ENCODE measurements around the gene ANKDD1A.
A peak's percentile ranks its signal among the peaks of the same experiment; 100 is the strongest.

The ANKDD1A gene

DNA sequence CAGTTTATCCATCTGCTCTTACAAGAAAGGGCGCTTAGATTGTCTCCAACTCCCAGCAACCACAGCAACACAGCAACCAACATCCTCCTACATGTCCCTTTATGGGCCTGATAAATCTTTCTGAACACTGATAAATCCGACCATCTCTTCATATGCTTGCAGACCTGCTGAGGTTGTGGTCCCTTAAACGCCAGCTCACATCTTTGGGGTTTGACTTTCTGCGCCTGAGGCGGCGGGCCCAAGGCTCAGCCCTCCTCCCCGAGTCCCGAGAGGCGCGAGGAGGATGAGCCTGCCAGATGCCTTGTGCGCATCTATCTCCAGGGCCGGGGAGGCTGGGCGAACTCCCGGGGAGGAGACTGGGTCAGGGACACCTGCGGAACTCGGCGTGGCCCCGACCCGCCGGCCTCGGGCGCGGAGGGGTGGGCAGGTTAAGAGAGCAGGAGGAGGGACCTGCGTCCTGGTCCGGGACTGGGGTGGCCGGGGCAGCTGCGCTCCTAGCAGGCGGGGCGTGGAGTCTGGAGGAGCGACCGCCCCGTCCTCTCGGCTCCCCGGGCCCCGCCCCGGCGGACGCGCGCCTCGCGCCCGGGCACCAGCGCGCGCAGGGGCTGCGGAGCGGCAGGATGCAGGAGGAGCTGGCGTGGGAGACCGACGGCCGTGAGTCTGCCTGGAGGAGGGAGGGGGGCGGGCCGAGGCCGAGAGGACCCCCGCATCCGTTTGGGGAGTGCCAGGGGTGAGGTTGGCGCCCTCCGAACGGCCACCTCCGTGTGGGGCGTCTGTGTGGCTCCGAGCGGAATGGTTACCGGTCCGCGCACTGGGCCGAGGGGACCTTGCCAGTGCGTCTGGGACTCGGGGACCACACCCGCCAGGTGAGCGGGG is at the start of gene ANKDD1A:
TSS of gene ANKDD1A (plus strand) at position 592 of the 876 bp plus-strand sequence. CDS start at position 621, 29 bp downstream.
- peak; percentile 81 for DNase-seq

DNA sequence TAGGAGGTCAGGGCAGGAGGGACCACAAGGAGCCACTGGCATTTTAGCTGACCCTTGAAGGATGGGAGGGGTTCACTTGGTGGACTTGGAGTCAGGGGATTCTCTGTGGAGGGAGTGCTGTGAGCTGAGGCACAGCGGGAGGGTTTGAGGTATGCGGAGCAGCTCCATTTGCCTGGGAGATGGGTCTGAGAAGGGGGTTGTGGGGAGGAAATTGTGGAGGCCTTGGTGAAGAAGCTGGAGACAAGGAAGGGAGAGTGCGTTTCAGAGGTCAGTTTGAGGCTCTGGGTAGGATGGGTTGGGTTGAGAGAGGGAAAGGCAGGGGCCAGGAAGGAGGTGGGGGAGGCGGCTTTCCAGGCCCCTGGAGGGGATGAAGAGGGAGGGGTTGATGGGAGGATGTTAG is 49.7 kb upstream of the ANKDD1A start:
- DNase-seq, result no peak

DNA sequence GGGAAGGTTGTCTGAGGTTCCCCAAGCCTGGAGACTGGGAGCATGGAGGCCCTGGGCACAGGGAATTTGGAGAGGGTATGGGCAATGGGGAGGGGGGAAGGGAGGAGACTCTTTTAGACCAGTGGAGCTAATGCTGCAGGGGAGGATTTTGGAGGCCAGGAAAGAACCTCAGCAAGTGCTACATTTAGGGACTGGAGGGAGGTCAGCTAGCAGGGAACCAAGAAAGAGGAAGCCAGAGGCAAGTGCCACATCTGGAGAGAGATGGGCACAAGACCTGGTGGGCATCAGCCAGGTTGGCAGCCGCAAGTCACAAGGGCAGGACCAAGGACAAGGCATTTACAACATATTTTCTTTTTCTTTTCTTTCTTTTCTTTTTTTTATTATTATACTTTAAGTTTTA is 49.3 kb upstream of the ANKDD1A start:
- no peak for DNase-seq

DNA sequence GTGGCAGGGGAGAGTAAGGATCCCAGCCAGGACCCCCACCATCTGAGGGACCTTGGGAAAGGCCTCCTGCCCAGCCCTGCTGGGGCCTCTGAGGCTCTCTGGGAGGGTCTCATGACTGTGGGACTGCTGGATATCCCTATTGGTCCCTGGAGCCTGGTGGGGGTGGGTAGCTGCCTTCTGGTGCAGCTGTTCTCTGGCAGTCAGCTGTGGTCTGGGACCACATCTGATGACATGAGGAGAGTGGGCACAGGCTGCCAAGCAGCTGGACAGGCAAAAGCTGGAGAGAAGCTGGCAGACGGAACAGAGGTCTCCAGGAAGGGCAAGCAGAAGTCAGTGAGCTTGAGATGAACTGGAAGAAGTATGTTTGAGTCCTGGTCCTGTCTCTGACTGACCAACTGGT is 47.6 kb upstream of the ANKDD1A start:
- DNase-seq, result no peak

DNA sequence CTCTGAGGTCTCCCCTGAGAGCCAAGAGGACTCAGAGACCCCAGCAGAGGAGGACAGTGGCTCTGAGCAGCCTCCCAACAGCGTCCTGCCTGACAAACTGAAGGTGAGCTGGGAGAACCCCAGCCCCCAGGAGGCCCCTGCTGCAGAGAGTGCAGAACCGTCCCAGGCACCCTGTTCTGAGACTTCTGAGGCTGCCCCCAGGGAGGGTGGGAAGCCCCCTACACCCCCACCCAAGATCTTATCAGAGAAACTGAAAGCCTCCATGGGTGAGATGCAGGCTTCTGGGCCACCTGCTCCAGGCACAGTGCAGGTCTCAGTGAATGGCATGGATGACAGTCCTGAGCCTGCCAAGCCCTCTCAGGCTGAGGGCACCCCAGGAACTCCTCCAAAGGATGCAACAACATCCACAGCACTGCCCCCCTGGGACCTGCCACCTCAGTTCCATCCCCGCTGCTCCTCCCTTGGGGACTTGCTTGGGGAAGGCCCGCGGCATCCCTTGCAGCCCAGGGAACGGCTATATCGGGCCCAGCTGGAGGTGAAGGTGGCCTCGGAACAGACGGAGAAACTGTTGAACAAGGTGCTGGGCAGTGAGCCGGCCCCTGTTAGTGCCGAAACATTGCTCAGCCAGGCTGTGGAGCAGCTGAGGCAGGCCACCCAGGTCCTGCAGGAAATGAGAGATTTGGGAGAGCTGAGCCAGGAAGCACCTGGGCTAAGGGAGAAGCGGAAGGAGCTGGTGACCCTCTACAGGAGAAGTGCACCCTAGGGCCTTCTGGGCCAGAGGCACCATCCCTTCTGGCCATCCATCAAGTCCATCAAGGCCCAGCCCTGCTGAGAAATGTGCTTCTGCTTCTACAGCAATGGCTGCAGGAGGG is 46.3 kb upstream of the ANKDD1A start:
- DNase-seq, result no peak

DNA sequence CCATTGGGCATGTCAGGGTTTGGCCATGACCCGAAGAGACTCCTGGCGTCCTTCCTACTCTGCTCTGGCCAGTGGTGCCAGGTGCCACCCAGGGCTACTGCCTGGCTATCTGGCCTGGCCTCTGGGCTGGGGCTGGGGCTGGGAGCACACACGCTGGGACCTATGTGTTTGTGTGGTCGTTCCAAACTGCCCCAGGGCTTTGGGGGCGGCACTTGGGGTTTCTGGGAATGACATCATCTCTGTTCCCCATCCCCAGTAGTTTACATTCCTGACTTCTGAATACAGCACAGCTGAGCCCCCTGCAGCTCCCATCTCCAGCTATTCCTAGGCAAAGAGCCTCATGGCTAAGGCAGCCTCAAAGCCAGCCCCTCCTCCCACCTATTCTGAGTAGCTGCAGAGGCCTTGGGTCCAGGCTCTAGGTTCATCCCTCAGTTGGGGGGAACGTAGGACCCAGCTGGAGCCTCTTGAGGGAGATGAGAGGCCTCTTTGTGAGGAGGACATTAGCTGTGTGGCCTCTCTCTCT is 45.6 kb upstream of the ANKDD1A start:
- DNase-seq, result no peak

DNA sequence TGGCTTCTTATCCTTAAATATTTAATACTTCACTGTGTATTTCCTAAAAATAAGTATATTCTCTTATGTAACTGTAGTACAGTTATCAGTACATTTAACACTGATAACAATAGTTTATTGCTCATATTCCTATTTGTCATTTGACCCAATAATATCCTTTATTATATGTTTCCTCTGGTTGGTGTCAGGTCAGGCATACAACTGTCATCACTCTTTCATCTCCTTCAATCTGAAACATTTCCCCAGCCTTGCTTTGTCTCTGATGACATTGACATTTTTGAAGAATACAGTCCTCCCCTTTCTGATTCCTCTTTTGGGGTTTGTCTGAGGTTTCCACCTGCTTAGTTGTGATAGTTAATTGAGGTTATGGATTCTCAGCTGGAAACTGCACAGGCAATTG is 42.2 kb upstream of the ANKDD1A start:
- no peak for DNase-seq

DNA sequence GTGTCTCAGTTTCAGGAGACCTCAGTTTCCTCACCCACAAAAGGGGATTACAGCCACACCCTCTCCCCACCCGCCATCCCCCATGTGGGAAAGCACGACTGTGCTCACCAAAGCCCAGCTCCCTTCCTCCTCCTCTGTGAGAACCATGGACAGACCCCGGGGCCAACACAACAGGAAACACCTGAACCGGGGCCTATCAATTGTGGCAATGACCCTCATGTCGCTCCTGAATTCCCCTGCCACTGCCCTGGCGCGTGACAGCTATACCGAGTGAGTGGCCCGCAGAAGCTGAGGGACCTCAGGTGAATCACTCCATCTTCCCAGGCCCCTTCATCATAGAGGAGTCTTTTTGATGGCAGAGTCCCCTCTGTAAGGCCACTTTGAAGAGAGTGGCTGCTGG is 41.3 kb upstream of the ANKDD1A start:
- no peak for DNase-seq

DNA sequence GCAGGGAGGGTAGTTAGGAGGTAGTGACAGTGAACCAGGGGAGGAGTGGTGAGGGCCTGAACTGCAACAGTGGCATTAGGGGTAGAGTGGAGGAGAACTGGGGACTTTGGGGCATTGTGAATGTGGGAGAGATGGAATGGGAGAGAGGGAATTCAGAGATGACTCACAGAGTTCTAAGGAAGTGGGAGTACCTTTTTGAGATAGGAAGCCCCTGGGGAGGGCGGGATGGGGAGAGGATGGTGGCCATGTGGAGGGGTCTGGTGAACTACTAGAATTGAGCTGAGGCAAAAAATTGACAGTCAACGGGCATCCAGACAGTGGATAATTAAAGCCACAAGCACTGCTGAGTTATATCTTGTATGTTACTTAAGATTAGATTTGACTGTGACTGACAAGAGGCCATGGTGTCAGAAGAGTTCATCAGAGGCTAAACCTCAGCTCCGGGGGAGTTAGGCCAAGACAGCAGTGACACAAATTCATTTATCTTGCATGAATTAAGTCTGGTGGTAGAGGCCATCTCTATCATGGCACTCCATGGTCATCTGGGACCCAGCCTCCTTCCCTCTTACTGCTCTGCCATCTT is 36.0 kb upstream of the ANKDD1A start:
- no peak for DNase-seq

DNA sequence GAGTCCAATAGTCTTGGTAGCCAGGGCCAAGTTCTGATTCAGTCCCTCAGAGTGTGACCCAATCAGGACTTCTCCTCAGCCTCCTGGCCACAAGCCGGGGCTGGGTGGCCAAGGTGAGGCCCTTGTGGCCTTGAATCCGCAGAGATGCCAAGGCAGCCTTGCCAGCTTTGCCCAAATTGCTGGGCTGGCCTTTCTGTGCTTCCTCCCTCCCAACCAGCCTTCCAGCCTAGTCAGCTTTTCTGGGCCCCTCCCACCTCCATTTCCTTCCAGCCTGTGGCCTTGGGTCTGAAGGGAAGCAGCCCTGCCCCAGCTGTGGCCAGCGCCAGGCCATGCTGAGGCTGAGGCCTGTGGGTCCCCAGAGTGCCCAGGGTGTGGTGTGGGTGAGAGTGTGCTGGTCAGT is 34.3 kb upstream of the ANKDD1A start:
- no peak for DNase-seq

DNA sequence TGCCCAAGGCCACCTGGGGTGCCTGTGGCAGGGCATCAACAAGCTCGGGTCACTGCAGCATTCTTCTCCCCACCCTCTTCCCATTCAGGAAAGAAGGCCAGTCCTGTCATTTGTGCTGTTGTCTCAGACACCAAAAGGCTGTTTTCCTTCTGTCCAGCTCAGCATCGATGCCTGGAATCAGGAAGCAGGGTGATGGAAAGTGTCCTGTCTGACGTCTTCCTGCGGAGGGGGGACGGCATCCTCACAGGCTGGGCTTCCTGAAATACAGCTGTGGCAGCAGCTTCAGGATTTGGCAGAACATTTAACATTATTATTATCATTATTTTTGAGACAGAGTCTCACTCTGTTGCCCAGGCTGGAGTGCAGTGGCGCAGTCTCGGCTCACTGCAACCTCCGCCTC is 33.0 kb upstream of the ANKDD1A start:
- DNase-seq, result no peak

DNA sequence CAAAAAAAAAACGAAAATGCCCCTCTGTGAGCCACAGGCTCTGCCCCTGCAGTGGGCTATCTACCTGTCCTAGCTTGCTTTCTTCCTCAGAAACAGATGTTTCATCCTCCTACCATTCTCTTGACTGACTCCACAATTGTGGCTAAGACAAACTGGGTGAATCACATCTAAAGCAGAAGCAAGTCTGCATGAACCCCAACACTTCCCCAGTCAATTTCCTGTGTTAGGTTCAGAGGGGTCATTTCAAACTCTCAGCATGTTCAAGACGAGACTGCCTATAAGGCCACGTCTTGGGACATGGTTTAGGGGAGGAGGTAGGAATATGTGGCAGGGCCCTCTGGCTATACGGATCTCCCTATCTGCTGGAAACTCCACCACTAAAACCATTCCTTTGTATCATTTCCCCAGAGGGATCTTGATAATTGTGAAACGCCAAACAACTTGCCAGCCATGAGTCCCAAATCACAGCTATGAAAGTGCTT is 28.6 kb upstream of the ANKDD1A start:
- DNase-seq, result no peak

DNA sequence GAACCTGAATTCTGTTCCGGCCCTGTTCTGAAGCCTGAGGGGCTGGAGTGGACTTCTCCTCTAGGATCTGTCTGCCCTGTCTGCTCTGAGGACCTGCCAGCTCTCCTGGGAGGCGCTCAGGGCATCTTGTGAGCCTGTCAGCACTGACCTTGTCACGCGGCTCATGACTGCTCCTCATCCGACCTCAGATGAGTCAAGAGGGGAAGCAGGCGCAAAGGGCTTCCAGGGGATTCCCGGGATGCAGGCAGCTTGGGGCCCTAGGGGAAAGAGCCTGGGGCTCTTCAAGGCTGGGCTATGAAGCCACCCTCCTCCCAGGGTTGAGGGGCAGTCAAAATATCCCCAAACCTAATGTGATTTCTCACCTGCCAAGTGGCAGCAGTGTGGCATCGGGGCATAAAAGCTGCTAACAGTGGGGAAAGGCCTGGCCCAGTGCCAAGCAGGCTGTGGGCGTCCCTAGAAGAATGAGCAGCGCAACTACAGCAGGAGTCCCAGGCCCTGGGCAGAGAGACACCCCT is 27.6 kb upstream of the ANKDD1A start:
- DNase-seq, result peak; percentile 32

DNA sequence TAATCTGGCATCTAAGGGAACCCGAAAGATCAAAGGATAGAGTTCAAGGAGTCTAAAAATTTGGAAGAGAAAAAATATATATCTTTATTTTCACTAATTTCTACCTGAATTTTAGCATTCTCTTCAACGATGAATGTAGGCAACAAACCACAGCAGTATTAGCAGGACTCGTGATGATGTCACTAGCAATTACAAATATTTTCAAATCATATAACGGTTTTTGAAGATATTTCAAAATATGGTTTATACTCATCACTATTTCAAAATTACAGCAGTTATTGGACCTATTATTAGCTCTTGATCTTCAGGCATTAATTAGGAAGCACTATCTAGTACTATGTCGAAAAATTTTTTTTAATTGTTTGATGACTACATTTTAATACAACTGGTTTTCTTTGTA is 27.0 kb upstream of the ANKDD1A start:
- DNase-seq, result no peak

DNA sequence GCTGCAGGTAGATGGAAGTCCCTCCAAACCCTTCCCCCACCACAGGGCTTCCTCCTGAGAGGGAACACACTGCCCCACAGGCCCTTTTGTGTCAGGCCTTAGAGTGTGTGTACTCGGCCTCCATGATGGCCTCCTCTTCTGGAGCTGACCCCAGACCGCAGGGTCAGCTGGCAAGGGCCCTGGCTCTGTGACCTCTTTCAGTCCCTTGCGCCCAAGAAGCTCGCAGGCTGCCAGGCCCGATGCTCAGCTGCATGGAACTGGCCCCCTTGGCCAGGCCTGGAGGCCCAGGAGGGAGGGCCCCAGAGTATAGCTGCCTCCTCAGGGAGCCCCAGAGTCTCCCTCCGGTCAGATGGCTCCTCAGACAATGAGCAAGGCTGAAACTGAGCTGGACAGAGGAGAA is 23.4 kb upstream of the ANKDD1A start:
- DNase-seq, result no peak

DNA sequence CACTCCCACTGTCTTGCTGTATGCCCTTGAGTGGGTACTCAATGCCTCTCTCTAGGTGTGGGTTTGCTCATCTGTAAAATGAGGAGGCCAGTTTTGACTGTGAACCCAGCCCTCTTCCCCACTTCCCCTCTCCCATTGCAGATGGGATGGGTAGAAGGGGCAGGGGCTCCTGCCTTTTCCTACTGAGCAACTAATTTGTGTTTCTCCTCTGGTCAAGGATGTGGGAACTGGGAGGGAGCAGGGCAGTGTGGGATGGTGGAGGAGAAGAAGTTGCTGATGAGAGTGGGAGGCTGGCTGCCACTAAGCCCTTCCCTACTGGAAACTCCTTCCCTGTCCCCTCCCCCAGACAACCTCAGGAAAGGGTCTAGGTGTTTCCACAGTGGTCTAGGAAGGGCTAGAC is 20.1 kb upstream of the ANKDD1A start:
- DNase-seq, result no peak

DNA sequence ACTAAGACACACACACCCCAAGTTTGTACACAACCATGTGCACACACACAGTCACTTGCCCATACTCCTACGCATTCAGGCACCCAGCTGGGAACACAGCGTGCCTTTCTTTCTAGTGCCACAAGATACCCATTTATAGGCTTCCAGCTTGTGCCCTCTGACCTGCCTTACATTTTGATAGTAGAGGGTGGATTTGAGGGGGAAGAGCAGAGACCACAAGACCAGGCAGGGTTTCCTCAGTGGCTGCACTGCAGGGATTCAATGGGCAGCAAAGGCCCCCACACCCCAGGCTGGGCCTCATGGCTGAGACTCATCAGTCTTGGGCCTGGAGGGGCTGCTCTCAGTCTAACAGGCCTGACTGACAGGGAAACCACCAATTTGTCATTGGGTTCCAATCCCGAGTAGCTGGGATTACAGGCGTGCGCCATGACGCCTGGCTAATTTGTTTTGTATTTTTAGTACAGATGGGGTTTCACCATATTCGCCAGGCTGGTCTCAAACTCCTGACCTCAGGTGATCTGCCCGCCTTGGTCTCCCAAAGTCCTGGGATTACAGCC is 18.8 kb upstream of the ANKDD1A start:
- DNase-seq, result no peak

DNA sequence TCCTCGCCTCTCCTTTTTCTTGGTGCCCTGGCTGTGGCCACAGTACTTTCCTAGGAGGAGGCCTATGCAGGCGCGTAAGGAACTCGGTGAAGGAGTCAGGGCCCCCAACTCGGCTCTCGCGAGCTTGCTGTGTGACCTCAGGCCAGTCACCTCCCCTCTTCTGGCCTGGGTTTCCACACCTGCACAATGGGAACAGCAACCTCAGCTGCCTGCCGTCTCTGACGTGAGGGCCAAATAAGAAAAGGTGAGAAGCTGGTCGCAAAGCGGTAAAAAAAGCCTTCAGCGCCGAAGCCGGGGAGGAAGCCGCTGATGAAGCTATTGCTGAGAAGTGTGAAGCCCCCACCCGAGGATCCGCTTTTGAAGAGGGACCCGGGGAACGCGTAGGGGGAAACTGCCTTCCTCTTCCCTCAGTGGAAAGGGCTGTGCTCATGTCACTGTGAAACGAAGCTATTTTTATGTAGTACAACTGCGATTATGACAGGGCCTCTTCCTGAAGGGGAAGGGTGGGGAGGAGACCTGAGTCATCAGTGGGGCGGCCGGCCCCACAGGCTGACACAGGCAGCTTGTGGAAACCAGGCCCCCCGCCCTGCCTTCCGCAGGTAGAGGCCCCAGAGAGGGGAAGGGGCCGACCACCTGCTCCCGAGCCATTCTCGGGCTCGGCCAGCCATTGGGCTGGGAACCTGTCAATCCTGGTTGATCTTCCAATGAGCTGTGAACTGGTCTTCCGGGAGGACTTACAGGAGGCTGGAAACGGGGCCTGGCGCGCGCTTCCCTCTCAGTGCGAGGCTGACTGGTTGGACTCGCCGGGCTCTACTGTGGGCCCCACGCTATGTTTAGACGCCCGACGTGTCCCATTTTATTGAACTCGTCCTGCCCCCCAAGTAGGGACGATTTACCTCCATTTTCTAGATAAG is 18.0 kb upstream of the ANKDD1A start:
- DNase-seq, result peak; percentile 71

DNA sequence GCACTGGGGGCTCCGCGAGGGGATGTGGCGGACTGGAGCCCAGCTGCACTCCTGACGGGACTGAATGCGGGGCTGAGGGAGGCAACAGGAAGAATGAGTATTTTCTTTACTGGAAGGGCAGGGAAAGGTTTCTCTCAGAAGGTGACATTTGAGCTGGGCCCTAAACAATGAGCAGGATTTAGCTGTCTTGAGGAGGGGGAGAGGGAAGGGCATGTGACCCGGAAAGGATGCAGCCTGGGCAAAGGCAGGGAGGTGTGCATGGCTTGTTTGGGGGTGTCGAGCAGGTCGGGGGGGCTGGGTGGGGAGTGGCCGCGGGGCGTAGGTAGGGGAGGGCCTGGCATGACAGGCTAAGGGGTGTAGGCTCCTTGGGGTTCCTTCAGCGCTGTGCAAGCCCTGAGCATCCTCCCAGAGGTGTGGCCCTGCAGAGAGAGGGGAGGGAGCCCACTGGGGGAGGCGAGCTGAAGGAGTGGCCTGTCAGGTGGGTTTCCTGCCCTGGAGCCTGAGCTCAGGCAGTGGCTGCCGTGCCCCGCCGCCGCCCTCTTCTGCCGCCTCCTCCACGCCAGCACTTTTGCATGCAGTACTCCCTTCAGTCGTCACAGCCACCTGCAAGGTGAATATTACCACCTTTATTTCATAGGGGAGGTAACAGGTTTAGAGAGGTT is 17.2 kb upstream of the ANKDD1A start:
- no peak for DNase-seq

DNA sequence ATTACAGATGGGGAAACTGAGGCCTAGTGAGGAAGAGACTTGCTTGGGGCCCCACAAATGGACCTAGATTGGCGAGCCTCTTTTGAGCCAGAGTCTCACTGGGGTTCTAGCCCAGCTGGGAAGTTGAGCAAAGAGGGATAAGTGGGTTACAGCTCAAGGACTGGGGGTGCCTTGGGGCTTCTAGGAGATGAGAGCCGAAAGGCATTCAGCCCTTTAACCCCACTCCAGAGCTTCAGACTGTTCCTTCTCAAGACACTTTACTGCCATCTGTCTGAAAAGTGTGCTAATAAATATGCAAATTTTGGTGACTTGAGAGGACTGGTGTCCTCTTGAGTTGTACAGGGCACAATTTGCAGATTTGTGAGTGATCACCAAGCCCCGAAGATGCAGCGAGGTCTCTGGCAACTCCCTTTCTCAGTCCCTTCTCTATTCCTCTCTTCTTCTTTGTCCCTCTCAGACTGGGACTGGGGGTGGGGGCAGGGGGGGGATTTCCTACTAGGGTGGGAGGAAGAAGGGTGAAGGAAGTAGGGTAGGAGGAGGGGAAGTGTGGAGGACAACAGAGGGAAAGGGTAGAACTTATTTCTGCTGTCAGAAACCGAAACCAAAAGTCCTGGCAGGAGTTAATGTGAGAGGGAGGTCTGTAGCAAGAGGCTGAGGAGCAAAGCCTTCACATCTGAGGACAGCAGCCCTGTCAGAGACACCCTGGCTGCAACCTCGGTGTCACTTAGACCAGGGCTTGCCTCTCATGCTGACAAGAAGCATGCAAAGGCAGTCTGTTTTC is 16.2 kb upstream of the ANKDD1A start:
- no peak for DNase-seq
